ENCODE data around the gene ELP2. TPM values are rescaled to one million over a fixed set of nuclear protein-coding genes. Genes with fewer than 3 reads are reported as not detected.

The ELP2 gene
- total RNA-seq, 1 donor from 2014 or later, result 171 TPM

DNA sequence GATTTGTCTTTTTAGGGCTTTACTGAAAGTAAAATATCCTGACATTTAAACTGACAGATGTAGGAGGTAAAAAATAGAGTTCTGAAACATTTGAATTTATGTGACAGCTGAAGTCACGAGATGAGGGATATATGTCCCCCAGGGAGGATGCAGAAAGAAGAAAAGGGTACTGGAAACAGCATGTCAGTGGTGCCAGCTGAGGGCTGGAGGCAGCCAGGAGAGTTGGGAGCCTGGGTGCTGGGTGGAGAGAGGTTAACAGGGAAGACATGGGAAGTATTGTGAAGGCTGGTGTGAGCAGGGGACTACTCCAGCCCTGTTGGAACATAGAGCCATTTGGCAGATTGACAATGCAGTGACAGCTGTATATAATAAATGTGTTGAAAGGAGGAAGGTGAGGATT is 45.8 kb downstream of the ELP2 start:
- peaks cover 3% of the 10 kb centered on the region for H3F3A ChIP-seq (ENCODE audit: low read depth)
- H3K9me3 ChIP-seq (ENCODE audit: low read depth), result no peaks in the 10 kb centered on the region
- no peak overlapping the region for H3K27ac ChIP-seq
- peaks cover 5% of the 10 kb centered on the region for H3K36me3 ChIP-seq
- TF ChIP-seq EZH2 (IDR thresholded peaks at IDR 0.05), result no peak
- TF ChIP-seq, protein P1, sequence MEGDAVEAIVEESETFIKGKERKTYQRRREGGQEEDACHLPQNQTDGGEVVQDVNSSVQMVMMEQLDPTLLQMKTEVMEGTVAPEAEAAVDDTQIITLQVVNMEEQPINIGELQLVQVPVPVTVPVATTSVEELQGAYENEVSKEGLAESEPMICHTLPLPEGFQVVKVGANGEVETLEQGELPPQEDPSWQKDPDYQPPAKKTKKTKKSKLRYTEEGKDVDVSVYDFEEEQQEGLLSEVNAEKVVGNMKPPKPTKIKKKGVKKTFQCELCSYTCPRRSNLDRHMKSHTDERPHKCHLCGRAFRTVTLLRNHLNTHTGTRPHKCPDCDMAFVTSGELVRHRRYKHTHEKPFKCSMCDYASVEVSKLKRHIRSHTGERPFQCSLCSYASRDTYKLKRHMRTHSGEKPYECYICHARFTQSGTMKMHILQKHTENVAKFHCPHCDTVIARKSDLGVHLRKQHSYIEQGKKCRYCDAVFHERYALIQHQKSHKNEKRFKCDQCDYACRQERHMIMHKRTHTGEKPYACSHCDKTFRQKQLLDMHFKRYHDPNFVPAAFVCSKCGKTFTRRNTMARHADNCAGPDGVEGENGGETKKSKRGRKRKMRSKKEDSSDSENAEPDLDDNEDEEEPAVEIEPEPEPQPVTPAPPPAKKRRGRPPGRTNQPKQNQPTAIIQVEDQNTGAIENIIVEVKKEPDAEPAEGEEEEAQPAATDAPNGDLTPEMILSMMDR (IDR thresholded peaks at IDR 0.05), result no peak
- no peak for TF ChIP-seq EZH2phosphoT487 (IDR thresholded peaks at IDR 0.05)
- Mint-ChIP-seq H3K27me3 (ENCODE audit: insufficient read depth, low read depth) (no peaks in the 10 kb centered on the region), H3K9me3 (no peaks in the 10 kb centered on the region), H3K36me3 (peaks cover 14% of the 10 kb centered on the region), H3K27ac (no peak overlapping the region), H3K4me1 (peaks cover 3% of the 10 kb centered on the region), H3K4me3 (no peak overlapping the region)
- no peaks in the 10 kb centered on the region for H3K4me1 ChIP-seq
- no peak for DNase-seq (ENCODE audit: low spot score)
- H3K4me3 ChIP-seq, result no peak overlapping the region
- H3K79me2 ChIP-seq (ENCODE audit: low read depth), result no peaks in the 10 kb centered on the region
- H4K20me1 ChIP-seq (ENCODE audit: low read depth), result peaks cover 4% of the 10 kb centered on the region
- H3K27me3 ChIP-seq, result no peaks in the 10 kb centered on the region
- H3K4me2 ChIP-seq, result no peak overlapping the region
- no peak overlapping the region for H2AFZ ChIP-seq (replicated peaks)
- H3K9ac ChIP-seq, result no peak overlapping the region

DNA sequence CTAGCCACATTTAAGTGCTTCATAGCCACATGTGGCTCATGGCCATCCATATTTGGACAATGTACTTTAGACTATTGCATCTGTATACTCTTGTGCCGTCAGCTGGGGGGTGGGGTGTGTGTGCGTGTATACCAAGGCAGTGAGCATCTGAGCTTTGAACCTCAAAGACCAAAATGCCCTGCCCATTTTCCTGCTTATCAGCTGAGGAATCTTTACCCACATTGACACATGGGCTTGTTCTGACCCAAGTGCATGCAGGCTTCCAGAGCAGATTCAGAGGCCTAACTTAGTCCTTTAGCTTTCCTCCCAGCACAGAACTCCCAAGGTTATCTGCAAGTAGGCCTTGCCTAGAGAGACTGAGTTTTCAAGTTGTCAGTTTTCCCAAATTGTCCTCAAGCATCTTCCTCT is 46.5 kb downstream of the ELP2 start:
- Histone ChIP-seq H3K4me1 (no peaks in the 10 kb centered on the region), H4K20me1 (ENCODE audit: low read depth) (peaks cover 4% of the 10 kb centered on the region), H3K9ac (no peak overlapping the region), H3K36me3 (peaks cover 5% of the 10 kb centered on the region), H3K9me3 (ENCODE audit: low read depth) (no peaks in the 10 kb centered on the region), H3K27me3 (no peaks in the 10 kb centered on the region), H3K79me2 (ENCODE audit: low read depth) (no peaks in the 10 kb centered on the region), H2AFZ (replicated peaks) (no peak overlapping the region), H3K4me3 (no peak overlapping the region), H3K4me2 (no peak overlapping the region), H3F3A (ENCODE audit: low read depth) (peaks cover 3% of the 10 kb centered on the region), H3K27ac (no peak overlapping the region)
- no peak for TF ChIP-seq EZH2phosphoT487 (IDR thresholded peaks at IDR 0.05)
- no peak for TF ChIP-seq EZH2 (IDR thresholded peaks at IDR 0.05)
- TF ChIP-seq, protein P1 (IDR thresholded peaks at IDR 0.05), result no peak
- DNase-seq (ENCODE audit: low spot score), result no peak
- Mint-ChIP-seq H3K36me3 (peaks cover 8% of the 10 kb centered on the region), H3K27me3 (ENCODE audit: insufficient read depth, low read depth) (no peaks in the 10 kb centered on the region), H3K9me3 (no peaks in the 10 kb centered on the region), H3K4me3 (no peak overlapping the region), H3K4me1 (peaks cover 3% of the 10 kb centered on the region), H3K27ac (no peak overlapping the region)

DNA sequence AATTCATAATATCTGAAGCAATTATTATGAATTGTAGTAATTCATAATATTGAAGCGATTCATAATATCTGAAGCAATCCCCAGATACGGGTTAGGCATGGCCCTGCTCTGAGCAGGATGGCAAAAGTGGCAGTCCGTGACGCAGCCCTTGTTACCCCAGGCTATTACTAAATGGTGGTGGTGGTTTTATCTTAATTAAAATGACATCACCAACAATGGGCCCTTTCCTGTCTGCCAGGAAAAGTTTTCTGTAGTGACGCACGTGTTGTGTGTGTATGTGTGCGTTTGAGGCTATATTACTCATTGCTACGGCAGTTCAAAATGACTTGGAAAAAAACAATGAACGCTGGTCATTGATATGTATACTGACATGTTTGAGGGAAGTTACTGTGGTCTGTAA is 47.0 kb downstream of the ELP2 start:
- Mint-ChIP-seq H3K36me3 (peaks cover 8% of the 10 kb centered on the region), H3K27me3 (ENCODE audit: insufficient read depth, low read depth) (no peaks in the 10 kb centered on the region), H3K27ac (no peak overlapping the region), H3K4me1 (peaks cover 3% of the 10 kb centered on the region), H3K4me3 (no peak overlapping the region), H3K9me3 (no peaks in the 10 kb centered on the region)
- DNase-seq (ENCODE audit: low spot score), result no peak
- Histone ChIP-seq H3K27ac (no peak overlapping the region), H3K27me3 (no peaks in the 10 kb centered on the region), H2AFZ (replicated peaks) (no peak overlapping the region), H3K4me1 (no peaks in the 10 kb centered on the region), H3K36me3 (peaks cover 5% of the 10 kb centered on the region), H3K9me3 (ENCODE audit: low read depth) (no peaks in the 10 kb centered on the region), H3F3A (ENCODE audit: low read depth) (peaks cover 3% of the 10 kb centered on the region), H3K9ac (no peak overlapping the region), H3K4me3 (no peak overlapping the region), H3K79me2 (ENCODE audit: low read depth) (no peaks in the 10 kb centered on the region), H4K20me1 (ENCODE audit: low read depth) (no peaks in the 10 kb centered on the region), H3K4me2 (no peak overlapping the region)
- TF ChIP-seq, protein P1 (IDR thresholded peaks at IDR 0.05), result no peak
- TF ChIP-seq EZH2 (IDR thresholded peaks at IDR 0.05) (no peak), EZH2phosphoT487 (IDR thresholded peaks at IDR 0.05) (no peak)

All from neural progenitor cell (in vitro differentiated cells).